ENCODE data around the gene TMED6. TPM values are rescaled to one million over a fixed set of nuclear protein-coding genes. Genes with fewer than 3 reads are reported as not detected.
A peak's percentile ranks its signal among the peaks of the same experiment; 100 is the strongest.

Gene TMED6
- total RNA-seq, 1 donor from 2014 or later: not detected

DNA sequence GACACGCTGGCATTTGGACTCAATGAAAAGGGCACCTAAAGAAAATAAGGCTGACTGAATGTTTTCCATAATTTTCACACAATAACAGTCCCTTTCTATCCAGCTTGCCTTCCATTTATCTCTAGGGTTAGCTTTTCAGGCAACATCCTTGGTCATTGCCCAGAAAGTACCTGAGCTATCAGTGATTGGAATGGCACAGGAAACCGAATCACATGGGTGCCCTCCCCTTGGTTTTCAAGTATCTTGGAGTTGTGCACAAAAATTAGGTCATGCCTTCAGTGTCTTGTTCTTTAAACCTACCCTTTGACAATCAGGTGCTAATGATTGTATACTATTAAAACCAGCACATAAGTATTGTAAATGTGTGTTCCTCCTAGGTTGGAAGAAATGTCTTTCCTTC is 43.7 kb downstream of the TMED6 start:
- H3K27me3 ChIP-seq: no peaks in the 10 kb centered on the region
- intact Hi-C loops (cut with DNase I): no loop called here
- no peak for DNase-seq (ENCODE audit: extremely low spot score in 2 of 2)

DNA sequence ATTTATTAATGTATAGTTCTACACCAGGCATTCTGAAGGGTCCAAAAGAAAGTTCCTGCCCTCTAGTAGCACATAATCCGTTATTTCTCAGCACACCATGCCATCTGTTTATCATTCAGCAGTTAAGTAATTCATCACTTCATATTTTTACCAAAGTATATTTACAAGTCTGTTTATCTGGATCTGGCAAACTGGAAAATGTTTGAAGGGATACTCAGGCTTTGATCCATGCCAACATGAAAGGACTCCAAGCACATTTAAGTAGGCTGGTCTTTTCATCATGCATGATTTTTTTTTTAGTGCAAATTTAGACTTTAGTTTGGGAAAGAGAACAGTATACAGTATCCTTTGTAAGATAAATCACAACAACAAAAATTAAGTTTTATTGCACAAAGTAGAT is 44.5 kb downstream of the TMED6 start:
- Histone ChIP-seq H3K4me1 (peaks cover 9% of the 10 kb centered on the region), H3K9me3 (no peaks in the 10 kb centered on the region), H3K27me3 (no peaks in the 10 kb centered on the region), H3K27ac (no peak overlapping the region), H3K4me3 (no peak overlapping the region), H3K36me3 (peaks cover 0 to 8% of the 10 kb centered on the region in 2 donors)
- TF ChIP-seq, protein P1, sequence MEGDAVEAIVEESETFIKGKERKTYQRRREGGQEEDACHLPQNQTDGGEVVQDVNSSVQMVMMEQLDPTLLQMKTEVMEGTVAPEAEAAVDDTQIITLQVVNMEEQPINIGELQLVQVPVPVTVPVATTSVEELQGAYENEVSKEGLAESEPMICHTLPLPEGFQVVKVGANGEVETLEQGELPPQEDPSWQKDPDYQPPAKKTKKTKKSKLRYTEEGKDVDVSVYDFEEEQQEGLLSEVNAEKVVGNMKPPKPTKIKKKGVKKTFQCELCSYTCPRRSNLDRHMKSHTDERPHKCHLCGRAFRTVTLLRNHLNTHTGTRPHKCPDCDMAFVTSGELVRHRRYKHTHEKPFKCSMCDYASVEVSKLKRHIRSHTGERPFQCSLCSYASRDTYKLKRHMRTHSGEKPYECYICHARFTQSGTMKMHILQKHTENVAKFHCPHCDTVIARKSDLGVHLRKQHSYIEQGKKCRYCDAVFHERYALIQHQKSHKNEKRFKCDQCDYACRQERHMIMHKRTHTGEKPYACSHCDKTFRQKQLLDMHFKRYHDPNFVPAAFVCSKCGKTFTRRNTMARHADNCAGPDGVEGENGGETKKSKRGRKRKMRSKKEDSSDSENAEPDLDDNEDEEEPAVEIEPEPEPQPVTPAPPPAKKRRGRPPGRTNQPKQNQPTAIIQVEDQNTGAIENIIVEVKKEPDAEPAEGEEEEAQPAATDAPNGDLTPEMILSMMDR (IDR thresholded peaks at IDR 0.05): no peak
- TF ChIP-seq POLR2A (IDR thresholded peaks at IDR 0.05) (no peak), POLR2AphosphoS5 (IDR thresholded peaks at IDR 0.05; ENCODE audit: insufficient read depth in 1 of 2, low read depth in 1 of 2) (no peak)
- no peak for DNase-seq (ENCODE audit: extremely low spot score in 2 of 2)
- intact Hi-C loops (cut with DNase I): no loop called here

More for the DNA sequence above, 43.7 kb downstream of the TMED6 start:
- peaks cover 17% of the 10 kb centered on the region for H3K4me1 ChIP-seq
- no peak for TF ChIP-seq POLR2AphosphoS5 (IDR thresholded peaks at IDR 0.05; ENCODE audit: insufficient read depth in 1 of 2, low read depth in 1 of 2)
- TF ChIP-seq POLR2A (IDR thresholded peaks at IDR 0.05): no peak
- TF ChIP-seq, protein P1 (IDR thresholded peaks at IDR 0.05): no peak
- no peak overlapping the region for H3K27ac ChIP-seq
- H3K36me3 ChIP-seq: peaks cover 0 to 8% of the 10 kb centered on the region in 2 donors
- H3K4me3 ChIP-seq: no peak overlapping the region
- no peaks in the 10 kb centered on the region for H3K9me3 ChIP-seq

DNA sequence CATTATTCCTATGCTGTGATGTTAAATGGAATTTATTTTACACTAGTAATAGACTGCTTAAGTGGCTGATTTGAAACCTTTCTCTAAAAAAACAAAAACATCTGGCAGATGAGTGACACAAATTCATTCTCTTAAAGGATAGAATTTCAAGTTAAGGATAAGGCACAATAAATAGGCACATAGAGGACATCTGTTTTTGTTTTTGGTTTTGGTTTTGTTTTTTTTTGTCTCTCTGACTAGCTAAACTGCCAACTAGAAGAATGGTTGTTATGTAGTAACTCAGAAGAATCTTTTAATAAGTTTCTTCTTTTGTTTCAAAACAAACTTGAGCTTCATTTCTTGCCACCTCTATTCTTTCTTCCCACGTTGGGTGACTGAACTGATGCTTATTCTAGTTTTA is 45.6 kb downstream of the TMED6 start:
- Histone ChIP-seq H3K27ac (no peak overlapping the region), H3K9me3 (no peaks in the 10 kb centered on the region), H3K4me1 (peaks cover 5% of the 10 kb centered on the region), H3K36me3 (peaks cover 0 to 18% of the 10 kb centered on the region in 2 donors), H3K4me3 (no peak overlapping the region), H3K27me3 (no peaks in the 10 kb centered on the region)
- no peak for DNase-seq (ENCODE audit: extremely low spot score in 2 of 2)
- no peak for TF ChIP-seq POLR2AphosphoS5 (IDR thresholded peaks at IDR 0.05; ENCODE audit: insufficient read depth in 1 of 2, low read depth in 1 of 2)
- TF ChIP-seq, protein P1 (IDR thresholded peaks at IDR 0.05): no peak
- TF ChIP-seq POLR2A (IDR thresholded peaks at IDR 0.05): no peak
- intact Hi-C loops (cut with DNase I): no loop called here

DNA sequence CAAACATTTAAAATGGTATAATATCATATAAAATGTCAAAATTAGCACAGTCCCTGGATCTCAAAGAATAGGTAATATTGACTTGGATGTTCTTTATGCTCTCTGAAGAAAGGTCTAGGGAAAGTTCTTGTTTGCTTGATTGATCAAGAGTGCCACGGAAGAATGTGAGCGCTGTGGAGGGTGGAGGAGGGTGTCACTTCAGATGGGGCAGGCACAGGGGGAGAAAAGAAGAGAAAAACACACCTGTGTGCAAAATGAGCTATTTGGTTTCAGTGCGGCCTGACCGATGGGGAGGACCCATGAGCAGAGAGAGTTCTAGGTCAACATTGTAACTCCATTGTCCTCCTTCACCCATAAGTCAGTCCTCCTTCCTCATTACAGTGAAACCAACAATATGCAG is 49.3 kb downstream of the TMED6 start:
- Histone ChIP-seq H3K4me1 (no peaks in the 10 kb centered on the region), H3K27me3 (no peaks in the 10 kb centered on the region), H3K36me3 (peaks cover 0 to 36% of the 10 kb centered on the region in 2 donors), H3K27ac (no peak overlapping the region), H3K9me3 (no peaks in the 10 kb centered on the region), H3K4me3 (no peak overlapping the region)
- no peak for TF ChIP-seq POLR2AphosphoS5 (IDR thresholded peaks at IDR 0.05; ENCODE audit: insufficient read depth in 1 of 2, low read depth in 1 of 2)
- TF ChIP-seq POLR2A (IDR thresholded peaks at IDR 0.05): no peak
- TF ChIP-seq, protein P1 (IDR thresholded peaks at IDR 0.05): no peak
- DNase-seq (ENCODE audit: extremely low spot score in 2 of 2): peak; percentile 9 to 22
- intact Hi-C loops (cut with DNase I): no loop called here

DNA sequence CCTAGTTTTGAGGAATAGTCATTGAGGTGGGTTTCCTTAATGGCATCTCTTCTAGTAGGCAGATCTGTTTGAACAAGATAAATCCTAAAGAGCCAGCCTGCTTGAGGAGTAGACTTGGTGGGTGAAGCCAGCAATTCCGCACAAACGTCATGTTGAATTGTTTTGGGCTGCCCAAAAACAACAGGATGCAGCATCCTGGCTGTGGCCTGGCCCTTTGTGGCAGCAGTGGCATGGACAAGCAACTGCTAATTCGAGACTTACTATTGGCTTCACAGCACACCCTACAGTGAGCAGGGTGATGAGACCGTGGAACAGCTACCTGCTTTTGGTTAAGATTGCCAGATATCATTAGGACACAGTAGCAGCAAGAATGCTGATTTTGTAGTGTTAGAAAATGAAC is 49.7 kb downstream of the TMED6 start:
- Histone ChIP-seq H3K4me1 (no peaks in the 10 kb centered on the region), H3K4me3 (no peak overlapping the region), H3K27me3 (no peaks in the 10 kb centered on the region), H3K9me3 (no peaks in the 10 kb centered on the region), H3K27ac (no peak overlapping the region), H3K36me3 (peaks cover 0 to 36% of the 10 kb centered on the region in 2 donors)
- intact Hi-C loops (cut with DNase I): no loop called here
- peak in 1 of 2 donors; percentile 32 for DNase-seq (ENCODE audit: extremely low spot score in 2 of 2)
- no peak for TF ChIP-seq POLR2AphosphoS5 (IDR thresholded peaks at IDR 0.05; ENCODE audit: insufficient read depth in 1 of 2, low read depth in 1 of 2)
- TF ChIP-seq, protein P1 (IDR thresholded peaks at IDR 0.05): no peak
- no peak for TF ChIP-seq POLR2A (IDR thresholded peaks at IDR 0.05)

Measured in vagina (tissue), 2 donors.